Measurements from ENCODE around the gene TMEM43. TPM values are rescaled to one million over a fixed set of nuclear protein-coding genes. Genes with fewer than 3 reads are reported as not detected.

The TMEM43 gene
- polyA plus RNA-seq, 3 donors: 55.4 to 69.7 (median 66.7) TPM

DNA sequence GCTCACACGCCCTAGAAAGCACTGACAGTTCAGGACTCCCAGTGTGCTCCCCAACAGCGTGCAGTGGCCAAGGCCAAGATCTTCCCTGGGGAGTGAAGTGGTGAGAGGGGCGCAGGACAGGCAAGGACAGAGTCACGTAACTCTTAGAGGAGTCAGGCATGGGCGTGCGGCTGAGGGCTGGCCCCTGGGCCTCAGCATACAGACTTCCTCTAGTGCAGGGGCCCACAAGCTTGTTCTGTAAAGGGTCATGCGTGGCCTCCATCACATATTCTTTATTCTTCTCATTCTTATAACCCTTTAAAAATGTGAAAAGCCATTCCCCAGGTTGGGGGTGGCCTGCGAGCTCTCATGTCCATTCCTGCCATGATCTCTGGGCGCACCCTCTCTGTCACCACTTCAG, 25.2 kb downstream of the TMEM43 start:
- peaks cover 26 to 58% of the 10 kb centered on the region in 2 donors for H3K36me3 ChIP-seq (replicated peaks in 1 of 2; ENCODE audit: control insufficient read depth in 1 of 2, insufficient read depth in 2 of 2, low read length in 2 of 2)
- H3K9me3 Mint-ChIP-seq: no peaks in the 10 kb centered on the region
- H3K4me3 Mint-ChIP-seq: no peak overlapping the region
- no peaks in the 10 kb centered on the region for H3K9me3 ChIP-seq (replicated peaks in 1 of 2; ENCODE audit: control insufficient read depth in 1 of 2, insufficient read depth in 1 of 2, low read length in 2 of 2)
- no peak overlapping the region for H2AFZ ChIP-seq (ENCODE audit: insufficient read depth, low read depth, low read length, poor library complexity, severe bottlenecking)
- H3K27me3 Mint-ChIP-seq (ENCODE audit: low read depth in 3 of 3): peaks cover 0 to 4% (median 0%) of the 10 kb centered on the region in 3 donors
- peak overlapping the region in 6 of 7 donors; percentile 30 to 81 (median 60) for H3K27ac Mint-ChIP-seq
- no peak overlapping the region for H3K27ac ChIP-seq (ENCODE audit: low read depth in 1 of 2, low read length in 2 of 2)
- no peaks in the 10 kb centered on the region for H3K79me2 ChIP-seq (ENCODE audit: insufficient read depth, low read length)
- H3K9ac ChIP-seq (ENCODE audit: insufficient read depth, low read length, poor library complexity, severe bottlenecking): no peak overlapping the region
- H3K4me1 ChIP-seq (ENCODE audit: control insufficient read depth in 1 of 2, insufficient read depth in 2 of 2, low read length in 2 of 2): peaks cover 27 to 29% of the 10 kb centered on the region in 2 donors
- H3K36me3 Mint-ChIP-seq: peaks cover 69 to 74% of the 10 kb centered on the region in 2 donors
- H3K4me2 ChIP-seq (replicated peaks; ENCODE audit: extremely low read depth, low read length, poor library complexity, severe bottlenecking): no peak overlapping the region
- no peaks in the 10 kb centered on the region for H4K20me1 ChIP-seq (ENCODE audit: insufficient read depth, low read length)
- H3K27me3 ChIP-seq (ENCODE audit: control insufficient read depth in 2 of 2, insufficient read depth in 2 of 2, low read length in 2 of 2): no peaks in the 10 kb centered on the region
- intact Hi-C loops (cut with micrococcal nuclease): no loop called here
- peaks cover 27% of the 10 kb centered on the region for H3K4me1 Mint-ChIP-seq
- H3K4me3 ChIP-seq (replicated peaks in 1 of 3; ENCODE audit: low read depth in 2 of 3, low read length in 3 of 3): no peak overlapping the region
- no peak for TF ChIP-seq CTCF (IDR thresholded peaks at IDR 0.05)
- WGBS (ENCODE audit: insufficient coverage): 93% methylated on average over 8 of the region's 9 CpGs
- no peak for DNase-seq

DNA sequence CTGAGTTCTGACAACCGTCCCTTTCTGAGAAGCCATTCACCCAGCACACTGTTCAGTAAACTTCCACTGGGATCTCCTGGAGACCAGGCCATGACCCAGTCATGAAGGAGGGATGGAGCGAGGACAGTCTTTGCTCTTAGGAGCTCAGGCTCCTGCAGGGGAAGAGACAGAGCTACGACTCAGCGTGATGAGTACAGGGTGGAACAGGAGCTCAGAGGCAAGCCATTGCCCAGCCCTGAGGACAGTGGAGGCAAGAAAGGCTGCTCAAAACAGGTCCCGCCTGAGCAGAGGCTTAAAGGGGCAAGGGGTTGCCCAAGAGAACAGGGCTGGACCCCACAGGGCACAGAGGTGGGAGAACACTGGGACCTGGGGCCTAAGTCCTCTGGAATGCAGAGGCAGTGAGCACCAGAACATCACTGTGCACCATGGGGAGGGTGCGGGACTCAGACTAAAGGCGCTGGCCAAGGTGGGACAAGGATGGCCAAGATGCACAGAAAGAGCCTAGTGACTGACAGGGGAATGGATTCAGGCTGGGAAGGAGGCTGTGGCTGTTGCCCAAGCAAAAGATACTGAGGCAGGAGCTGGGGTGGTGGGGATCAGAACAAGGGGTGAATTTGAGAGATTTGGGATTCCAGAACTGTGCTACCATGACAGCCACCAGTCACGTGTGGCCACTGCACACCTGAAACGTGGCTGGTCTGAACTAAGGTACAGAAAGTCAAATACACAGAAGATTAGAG, 25.8 kb downstream of the TMEM43 start:
- Mint-ChIP-seq H3K36me3 (peaks cover 69 to 73% of the 10 kb centered on the region in 2 donors), H3K4me1 (peaks cover 24% of the 10 kb centered on the region), H3K27ac (peak overlapping the region in 6 of 7 donors; percentile 26 to 69 (median 47)), H3K4me3 (no peak overlapping the region), H3K9me3 (no peaks in the 10 kb centered on the region), H3K27me3 (ENCODE audit: low read depth in 3 of 3) (peaks cover 0 to 4% (median 0%) of the 10 kb centered on the region in 3 donors)
- no peak overlapping the region for H3K9ac ChIP-seq (ENCODE audit: insufficient read depth, low read length, poor library complexity, severe bottlenecking)
- H3K79me2 ChIP-seq (ENCODE audit: insufficient read depth, low read length): no peaks in the 10 kb centered on the region
- intact Hi-C loops (cut with micrococcal nuclease): no loop called here
- WGBS (ENCODE audit: insufficient coverage): 100% methylated on average over 7 of the region's 9 CpGs
- no peak overlapping the region for H3K4me2 ChIP-seq (replicated peaks; ENCODE audit: extremely low read depth, low read length, poor library complexity, severe bottlenecking)
- H3K4me1 ChIP-seq (ENCODE audit: control insufficient read depth in 1 of 2, insufficient read depth in 2 of 2, low read length in 2 of 2): peaks cover 21 to 23% of the 10 kb centered on the region in 2 donors
- no peaks in the 10 kb centered on the region for H3K9me3 ChIP-seq (replicated peaks in 1 of 2; ENCODE audit: control insufficient read depth in 1 of 2, insufficient read depth in 1 of 2, low read length in 2 of 2)
- no peak for TF ChIP-seq CTCF (IDR thresholded peaks at IDR 0.05)
- no peak overlapping the region for H2AFZ ChIP-seq (ENCODE audit: insufficient read depth, low read depth, low read length, poor library complexity, severe bottlenecking)
- no peak overlapping the region for H3K4me3 ChIP-seq (replicated peaks in 1 of 3; ENCODE audit: low read depth in 2 of 3, low read length in 3 of 3)
- H3K27me3 ChIP-seq (ENCODE audit: control insufficient read depth in 2 of 2, insufficient read depth in 2 of 2, low read length in 2 of 2): no peaks in the 10 kb centered on the region
- H3K36me3 ChIP-seq (replicated peaks in 1 of 2; ENCODE audit: control insufficient read depth in 1 of 2, insufficient read depth in 2 of 2, low read length in 2 of 2): peaks cover 23 to 58% of the 10 kb centered on the region in 2 donors
- no peak overlapping the region for H3K27ac ChIP-seq (ENCODE audit: low read depth in 1 of 2, low read length in 2 of 2)
- no peak for DNase-seq
- no peaks in the 10 kb centered on the region for H4K20me1 ChIP-seq (ENCODE audit: insufficient read depth, low read length)

Measured in CD14-positive monocyte (primary cell).